Tibial nerve (tissue), 4 donors: ENCODE data around the gene ACOXL.

Source experiments
- CTCF ChIP-seq, 5 experiments: fragments of 200-600 bp in 3 of 5; fragments of 450-650 bp in 2 of 5; sonication (generic) in 3 of 5; IDR thresholded peaks; one replicate each; pipeline ENCODE4 v1.5.1; 2016 to 2019; ENCODE audit warnings: antibody characterized with exemption in 5 of 5, mild to moderate bottlenecking in 3 of 5, moderate library complexity in 2 of 5
- EP300 ChIP-seq, 2 donors: sonication (generic); formaldehyde crosslinking; IDR thresholded peaks; one replicate each; pipeline ENCODE4 v1.6.1; 2017; ENCODE audit warnings: antibody characterized with exemption in 2 of 2, mild to moderate bottlenecking in 1 of 2
- POLR2A ChIP-seq, 2 donors: fragments of 450-650 bp; IDR thresholded peaks; one replicate each; pipeline ENCODE4 v1.6.1; 2017; ENCODE audit warnings: antibody characterized with exemption in 2 of 2, mild to moderate bottlenecking in 2 of 2, moderate library complexity in 2 of 2

- TF ChIP-seq CTCF (IDR thresholded peaks at IDR 0.05) (no peak), EP300 (IDR thresholded peaks at IDR 0.05) (no peak), POLR2A (IDR thresholded peaks at IDR 0.05) (no peak)
These were observed 208.1 kb downstream of the ACOXL start for GRCh38 chr2:110940376-110940910.
